ENCODE measurements around the gene TCN1.
"Not testable (repeated sequence)": the region's sequence is repeated elsewhere in the genome, so short reads cannot be mapped to it uniquely, and the experiment has no call there.

DNA sequence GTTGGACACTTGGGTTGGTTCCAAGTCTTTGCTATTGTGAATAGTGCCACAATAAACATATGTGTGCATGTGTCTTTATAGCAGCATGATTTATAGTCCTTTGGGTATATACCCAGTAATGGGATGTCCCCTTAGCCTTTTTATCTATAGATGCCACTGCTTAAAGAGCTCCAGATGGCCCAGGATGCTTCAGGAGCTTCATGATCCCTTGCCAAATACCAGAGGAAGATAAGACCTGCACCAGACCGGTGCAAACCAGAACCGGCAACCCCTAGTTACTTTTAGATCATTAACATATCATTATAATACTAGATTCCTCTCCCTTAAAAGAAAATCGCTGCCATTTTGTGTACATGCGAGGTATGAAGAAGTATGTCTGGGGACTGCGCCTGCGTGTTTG, 17.8 kb downstream of the TCN1 start:
- TF ChIP-seq EZH2phosphoT487 (IDR thresholded peaks at IDR 0.05; ENCODE audit: borderline replicate concordance, low read depth, low read length) = not testable (repeated sequence)
- TF ChIP-seq, protein P1, sequence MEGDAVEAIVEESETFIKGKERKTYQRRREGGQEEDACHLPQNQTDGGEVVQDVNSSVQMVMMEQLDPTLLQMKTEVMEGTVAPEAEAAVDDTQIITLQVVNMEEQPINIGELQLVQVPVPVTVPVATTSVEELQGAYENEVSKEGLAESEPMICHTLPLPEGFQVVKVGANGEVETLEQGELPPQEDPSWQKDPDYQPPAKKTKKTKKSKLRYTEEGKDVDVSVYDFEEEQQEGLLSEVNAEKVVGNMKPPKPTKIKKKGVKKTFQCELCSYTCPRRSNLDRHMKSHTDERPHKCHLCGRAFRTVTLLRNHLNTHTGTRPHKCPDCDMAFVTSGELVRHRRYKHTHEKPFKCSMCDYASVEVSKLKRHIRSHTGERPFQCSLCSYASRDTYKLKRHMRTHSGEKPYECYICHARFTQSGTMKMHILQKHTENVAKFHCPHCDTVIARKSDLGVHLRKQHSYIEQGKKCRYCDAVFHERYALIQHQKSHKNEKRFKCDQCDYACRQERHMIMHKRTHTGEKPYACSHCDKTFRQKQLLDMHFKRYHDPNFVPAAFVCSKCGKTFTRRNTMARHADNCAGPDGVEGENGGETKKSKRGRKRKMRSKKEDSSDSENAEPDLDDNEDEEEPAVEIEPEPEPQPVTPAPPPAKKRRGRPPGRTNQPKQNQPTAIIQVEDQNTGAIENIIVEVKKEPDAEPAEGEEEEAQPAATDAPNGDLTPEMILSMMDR (conservative IDR thresholded peaks at IDR 0.05; ENCODE audit: low read length) = not testable (repeated sequence)
